GM10266 (cell line): ENCODE measurements around the gene AURKAIP1.

Experiments
- DNase-seq: peaks from one replicate; pipeline ENCODE4 v3.0.0; 2012; ENCODE audit errors: extremely low spot score
- TF ChIP-seq, protein P1 (sequence below): IDR thresholded peaks from 2 replicates; pipeline ENCODE4 v1.5.1; 2012; ENCODE audit warnings: mild to moderate bottlenecking, low read depth; ENCODE audit not compliant: control insufficient read depth, insufficient read depth; ENCODE audit errors: missing control alignments

AURKAIP1 gene

DNA sequence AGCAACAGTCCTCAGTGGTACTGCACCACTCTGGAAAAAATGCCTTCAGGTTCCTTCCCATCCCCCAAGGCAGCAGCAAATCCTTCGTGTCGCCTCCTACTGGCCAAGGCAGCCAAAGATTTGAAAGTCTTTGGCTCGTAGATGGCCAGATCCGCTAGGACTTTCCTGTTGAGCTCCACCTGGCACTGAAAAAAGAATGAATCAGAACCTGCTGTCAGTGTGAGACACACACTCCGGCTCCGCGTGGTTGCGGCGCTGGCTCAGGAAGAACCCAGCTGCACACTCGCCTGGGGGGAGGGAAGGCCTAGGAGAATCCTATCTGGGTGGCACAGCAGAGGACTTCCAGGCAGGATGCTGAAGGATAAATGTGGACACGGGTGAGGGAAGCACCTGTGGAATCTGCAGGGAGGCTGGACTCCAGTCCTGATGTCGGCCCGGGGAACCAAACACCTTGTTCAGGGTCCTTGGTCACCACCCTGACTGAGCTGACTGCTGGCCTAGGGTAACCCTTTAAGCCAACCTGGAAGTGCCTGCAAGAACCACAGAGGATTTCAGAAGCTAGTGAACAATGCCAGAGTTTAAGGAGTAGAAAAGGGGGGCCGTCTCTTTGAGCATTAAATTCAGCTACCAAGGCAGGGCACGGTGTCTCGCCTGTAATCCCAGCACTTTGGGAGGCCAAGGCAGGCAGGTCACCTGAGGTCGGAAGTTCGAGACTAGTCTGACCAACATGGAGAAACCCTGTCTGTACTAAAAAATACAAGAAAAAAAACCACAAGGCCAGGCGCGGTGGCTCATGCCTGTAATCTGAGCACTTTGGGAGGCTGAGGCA lies 27.3 kb upstream of the AURKAIP1 start:
- DNase-seq = no peak
- TF ChIP-seq, protein P1, sequence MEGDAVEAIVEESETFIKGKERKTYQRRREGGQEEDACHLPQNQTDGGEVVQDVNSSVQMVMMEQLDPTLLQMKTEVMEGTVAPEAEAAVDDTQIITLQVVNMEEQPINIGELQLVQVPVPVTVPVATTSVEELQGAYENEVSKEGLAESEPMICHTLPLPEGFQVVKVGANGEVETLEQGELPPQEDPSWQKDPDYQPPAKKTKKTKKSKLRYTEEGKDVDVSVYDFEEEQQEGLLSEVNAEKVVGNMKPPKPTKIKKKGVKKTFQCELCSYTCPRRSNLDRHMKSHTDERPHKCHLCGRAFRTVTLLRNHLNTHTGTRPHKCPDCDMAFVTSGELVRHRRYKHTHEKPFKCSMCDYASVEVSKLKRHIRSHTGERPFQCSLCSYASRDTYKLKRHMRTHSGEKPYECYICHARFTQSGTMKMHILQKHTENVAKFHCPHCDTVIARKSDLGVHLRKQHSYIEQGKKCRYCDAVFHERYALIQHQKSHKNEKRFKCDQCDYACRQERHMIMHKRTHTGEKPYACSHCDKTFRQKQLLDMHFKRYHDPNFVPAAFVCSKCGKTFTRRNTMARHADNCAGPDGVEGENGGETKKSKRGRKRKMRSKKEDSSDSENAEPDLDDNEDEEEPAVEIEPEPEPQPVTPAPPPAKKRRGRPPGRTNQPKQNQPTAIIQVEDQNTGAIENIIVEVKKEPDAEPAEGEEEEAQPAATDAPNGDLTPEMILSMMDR = peak; percentile 59

DNA sequence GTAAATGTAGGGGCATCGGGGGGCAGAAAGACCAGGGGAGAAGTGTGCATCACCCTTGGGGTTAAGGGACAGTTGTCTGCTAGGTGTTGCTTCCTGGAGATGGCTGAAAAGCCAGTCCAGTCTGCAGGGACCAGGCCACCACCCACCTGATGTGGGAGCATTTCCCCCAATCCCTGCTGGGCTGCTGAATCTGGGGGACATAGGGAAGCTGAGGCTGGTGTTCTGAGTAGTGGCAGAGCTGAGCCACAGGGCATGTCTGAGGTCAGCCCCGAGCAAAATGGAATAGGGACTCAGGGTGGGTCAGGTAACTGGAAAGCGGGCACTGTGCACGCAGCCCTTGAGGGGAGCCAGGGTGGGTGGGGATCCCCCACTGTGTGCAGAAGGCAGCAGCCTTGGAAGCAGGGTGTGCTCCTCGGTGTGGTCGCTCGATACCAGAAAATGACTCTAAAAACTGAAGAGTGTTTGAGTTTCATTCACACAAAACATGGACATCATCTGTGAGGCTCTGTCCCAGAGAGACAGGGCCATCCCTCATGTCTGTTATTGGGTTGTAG lies 26.5 kb upstream of the AURKAIP1 start:
- DNase-seq = no peak
- TF ChIP-seq, protein P1 = no peak

GRCh38 chr1:1400576-1401456 lies 25.8 kb upstream of the AURKAIP1 start:
- TF ChIP-seq, protein P1 = no peak
- DNase-seq = no peak

DNA sequence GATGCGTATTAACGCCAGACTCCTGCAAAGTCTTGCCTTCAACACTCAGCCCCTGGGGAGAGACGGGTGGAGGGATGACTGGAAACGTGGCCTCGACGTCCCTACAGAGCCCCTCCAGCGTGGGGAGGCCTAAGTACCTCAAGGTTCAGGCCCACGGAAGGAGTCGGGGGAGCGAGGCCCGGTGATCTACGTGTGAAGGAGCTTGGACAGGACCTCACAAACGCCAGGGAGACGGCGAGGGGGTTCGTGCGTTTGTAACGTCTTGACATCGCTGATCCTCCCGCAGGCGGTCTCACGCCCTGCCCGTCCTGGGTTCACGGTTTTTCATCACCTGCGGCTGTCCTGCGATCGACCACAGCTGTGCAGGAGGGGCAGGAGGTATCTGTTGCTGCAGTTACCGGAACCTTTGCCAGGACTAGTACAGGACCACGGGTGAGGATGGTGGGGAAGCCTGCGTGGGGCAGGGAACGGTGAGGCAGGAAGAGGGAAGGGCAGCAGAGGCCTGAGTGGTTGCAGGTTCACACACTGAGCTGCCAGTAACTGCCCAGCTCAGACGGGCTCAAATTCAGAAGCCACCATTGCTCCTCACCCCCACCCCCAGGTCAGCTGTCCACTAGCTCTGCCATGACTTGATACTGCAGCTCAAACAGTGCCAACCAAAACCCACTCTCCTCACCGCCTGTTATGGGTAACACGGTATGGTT lies 25.0 kb upstream of the AURKAIP1 start:
- TF ChIP-seq, protein P1 = no peak
- no peak for DNase-seq

GRCh38 chr1:1399187-1399871 lies 24.3 kb upstream of the AURKAIP1 start, which contains the start of gene CCNL2:
Gene CCNL2, minus strand, starts transcription at chr1:1399335. Its CDS starts 29 bp downstream, at chr1:1399306.
- TF ChIP-seq, protein P1 = peak; percentile 38
- DNase-seq = peak; percentile 99

DNA sequence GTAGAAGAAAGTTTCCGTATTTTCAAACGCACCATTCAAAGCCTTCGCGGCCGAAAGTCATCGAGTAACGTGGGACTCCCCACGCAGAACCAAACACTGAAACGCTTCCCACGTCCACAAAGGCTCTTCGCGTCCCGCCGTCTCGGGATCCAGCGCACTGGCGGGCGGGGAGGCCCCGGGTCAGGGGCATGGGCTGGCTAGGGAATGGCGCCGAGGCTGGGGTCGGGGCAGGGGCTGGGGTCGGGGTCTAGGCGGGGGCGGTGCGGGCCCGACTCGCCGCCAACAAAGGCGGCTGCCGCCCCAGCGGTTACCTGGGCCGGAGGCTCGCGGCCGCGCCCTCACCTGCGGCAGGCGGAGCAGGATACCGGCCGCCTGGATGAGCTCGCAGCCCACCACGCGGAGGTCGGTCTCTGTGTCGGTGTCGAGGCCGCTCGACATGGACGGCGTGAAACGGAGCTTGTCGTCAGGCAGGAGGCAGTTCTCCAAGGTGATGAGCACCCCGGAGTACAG lies 23.7 kb upstream of the AURKAIP1 start:
- no peak for DNase-seq
- TF ChIP-seq, protein P1 = no peak
